ENCODE data around the gene ENPP3. TPM values are rescaled to one million over a fixed set of nuclear protein-coding genes. Genes with fewer than 3 reads are reported as not detected.

ENPP3 gene
- total RNA-seq, 1 experiment from 2014 or later, result 0.15 TPM

- Mint-ChIP-seq H3K9me3 (no peaks in the 10 kb centered on the region), H3K4me1 (no peaks in the 10 kb centered on the region), H3K27me3 (ENCODE audit: low read depth) (no peaks in the 10 kb centered on the region), H3K4me3 (no peak overlapping the region), H3K36me3 (ENCODE audit: insufficient read depth in 1 of 3, low read depth in 3 of 3) (peaks cover 5 to 62% (median 48%) of the 10 kb centered on the region in 3 experiments; a peak in 6 of 7 replicates), H3K27ac (no peak overlapping the region)
- Histone ChIP-seq H3K23me2 (ENCODE audit: insufficient read length, low read depth, low read length, poor library complexity, severe bottlenecking) (no peaks in the 10 kb centered on the region), H3K9ac (ENCODE audit: extremely low read depth, insufficient read length, low read length) (no peak overlapping the region), H3K14ac (ENCODE audit: insufficient read depth, low read length) (no peak overlapping the region), H3T11ph (ENCODE audit: low read length) (no peak overlapping the region), H3K18ac (ENCODE audit: insufficient read length, low read depth, low read length) (no peak overlapping the region), H2BK20ac (ENCODE audit: low read depth, low read length, poor library complexity, severe bottlenecking) (no peak overlapping the region), H2BK12ac (ENCODE audit: insufficient read length, low read depth, low read length) (no peak overlapping the region), H2BK5ac (ENCODE audit: insufficient read length, low read length) (no peak overlapping the region), H3K9me3 (ENCODE audit: control insufficient read depth, low read depth, low read length) (no peaks in the 10 kb centered on the region), H4K91ac (ENCODE audit: insufficient read length, low read depth, low read length) (no peak overlapping the region), H3K56ac (ENCODE audit: insufficient read length, low read depth, low read length) (no peak overlapping the region), H3K4me1 (ENCODE audit: insufficient read depth, low read length) (no peaks in the 10 kb centered on the region), H2BK15ac (ENCODE audit: low read depth, low read length) (no peak overlapping the region; the same call in 1 of the 2 replicates), H3K27ac (ENCODE audit: insufficient read length, low read depth, low read length) (no peak overlapping the region), H2AK5ac (ENCODE audit: insufficient read length, low read length) (no peak overlapping the region), H3K4me2 (ENCODE audit: insufficient read depth, insufficient read length, low read length) (no peak overlapping the region), H2BK120ac (ENCODE audit: low read depth, low read length, poor library complexity, severe bottlenecking) (no peak overlapping the region), H3K23ac (ENCODE audit: insufficient read length, low read depth, low read length) (no peak overlapping the region), H4K5ac (ENCODE audit: insufficient read length, low read depth, low read length) (no peak overlapping the region), H4K20me1 (ENCODE audit: control insufficient read depth, insufficient read depth, insufficient read length) (no peaks in the 10 kb centered on the region), H3K27me3 (ENCODE audit: insufficient read depth, low read length) (no peaks in the 10 kb centered on the region), H3K79me1 (ENCODE audit: insufficient read depth, low read depth, low read length, poor library complexity, severe bottlenecking) (no peaks in the 10 kb centered on the region), H3K79me2 (ENCODE audit: insufficient read depth, low read length) (no peaks in the 10 kb centered on the region), H2AFZ (ENCODE audit: low read length) (no peak overlapping the region), H4K8ac (replicated peaks; ENCODE audit: insufficient read length, low read depth, low read length) (no peak overlapping the region), H3K4ac (ENCODE audit: low read depth, low read length) (no peak overlapping the region)
- DNase-seq, result no peak
- WGBS (ENCODE audit: extremely low coverage, insufficient read length, low lambda C conversion rate), result no CpG with 5 or more reads among the region's 2 CpGs
- no peak for TF ChIP-seq CTCF (conservative IDR thresholded peaks at IDR 0.05)
Measured at GRCh38 chr6:131592935-131593334, 44.2 kb upstream of the ENPP3 start.

All from H9 (cell line).